ENCODE results near the gene COL8A2. TPM values are rescaled to one million over a fixed set of nuclear protein-coding genes. Genes with fewer than 3 reads are reported as not detected.

The COL8A2 gene
- polyA plus RNA-seq, 1 donor from 2014 or later, result not detected

- H3K36me3 Mint-ChIP-seq, result peaks cover 1% of the 10 kb centered on the region
- peaks cover 42 to 49% (median 45%) of the 10 kb centered on the region in 3 donors for H3K4me1 Mint-ChIP-seq
- no peaks in the 10 kb centered on the region for H3K9me3 Mint-ChIP-seq
- no peaks in the 10 kb centered on the region for H3K27me3 Mint-ChIP-seq
- peak overlapping the region in 3 of 4 donors; percentile 15 to 97 (median 55) for H3K4me3 Mint-ChIP-seq
- peak overlapping the region; percentile 73 to 94 (median 76) for H3K27ac Mint-ChIP-seq
Measured at GRCh38 chr1:36153476-36153875, 28.5 kb upstream of the COL8A2 start.

DNA sequence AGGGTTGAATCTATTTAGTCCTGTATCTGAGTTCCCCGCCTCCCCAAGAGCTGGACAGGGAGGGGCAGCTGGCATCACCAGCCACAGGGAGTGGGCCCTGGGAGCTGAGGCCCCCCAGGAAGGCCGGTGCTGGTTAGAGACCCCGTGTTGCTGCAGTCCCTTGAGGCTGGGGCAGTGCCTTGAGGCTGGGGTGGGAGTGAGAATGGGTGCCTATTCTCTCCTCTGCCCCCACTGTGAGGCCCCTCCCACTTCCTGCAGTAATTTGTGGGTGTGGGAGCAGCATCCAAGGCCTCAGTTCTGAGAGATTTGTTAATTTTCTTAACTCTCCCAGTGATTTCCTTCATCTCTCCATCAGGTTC is 26.8 kb upstream of the COL8A2 start:
- Mint-ChIP-seq H3K4me3 (peak overlapping the region in 3 of 4 donors; percentile 38 to 97 (median 57)), H3K27ac (peak overlapping the region; percentile 76 to 80 (median 77)), H3K36me3 (peaks cover 1% of the 10 kb centered on the region), H3K9me3 (no peaks in the 10 kb centered on the region), H3K27me3 (no peaks in the 10 kb centered on the region), H3K4me1 (peaks cover 38 to 42% (median 41%) of the 10 kb centered on the region in 3 donors)

GRCh38 chr1:36151134-36151844 is 26.3 kb upstream of the COL8A2 start:
- Mint-ChIP-seq H3K4me3 (peak overlapping the region; percentile 44 to 97 (median 88)), H3K9me3 (no peaks in the 10 kb centered on the region), H3K27me3 (no peaks in the 10 kb centered on the region), H3K36me3 (peaks cover 1% of the 10 kb centered on the region), H3K4me1 (peaks cover 38 to 42% (median 41%) of the 10 kb centered on the region in 3 donors), H3K27ac (peak overlapping the region; percentile 76 to 100 (median 94))

GRCh38 chr1:36150296-36151133 is 25.5 kb upstream of the COL8A2 start:
- Mint-ChIP-seq H3K4me1 (peaks cover 38 to 42% (median 41%) of the 10 kb centered on the region in 3 donors), H3K9me3 (no peaks in the 10 kb centered on the region), H3K27ac (peak overlapping the region; percentile 94 to 100 (median 100)), H3K27me3 (no peaks in the 10 kb centered on the region), H3K36me3 (peaks cover 1% of the 10 kb centered on the region), H3K4me3 (peak overlapping the region; percentile 97 to 100 (median 100))

DNA sequence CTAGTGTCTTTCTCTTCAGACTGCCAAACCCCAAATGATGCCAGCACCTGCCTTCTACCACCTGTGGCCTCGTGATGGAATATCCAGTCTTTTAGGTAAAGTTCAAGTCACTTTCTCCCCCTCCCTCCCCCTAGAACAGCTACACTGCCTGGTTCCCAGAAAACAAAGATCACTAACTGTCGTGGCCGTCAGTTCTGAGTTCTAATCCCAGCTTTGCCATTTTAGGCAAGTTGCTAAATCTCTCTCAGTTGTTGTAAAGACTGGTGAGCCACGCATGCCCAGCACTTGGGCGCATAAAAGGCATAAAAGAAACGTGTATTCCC is 24.9 kb upstream of the COL8A2 start:
- Mint-ChIP-seq H3K9me3 (no peaks in the 10 kb centered on the region), H3K4me1 (peaks cover 38 to 42% (median 41%) of the 10 kb centered on the region in 3 donors), H3K27me3 (no peaks in the 10 kb centered on the region), H3K27ac (peak overlapping the region; percentile 94 to 100 (median 100)), H3K4me3 (peak overlapping the region; percentile 97 to 100 (median 100)), H3K36me3 (peaks cover 1% of the 10 kb centered on the region)

DNA sequence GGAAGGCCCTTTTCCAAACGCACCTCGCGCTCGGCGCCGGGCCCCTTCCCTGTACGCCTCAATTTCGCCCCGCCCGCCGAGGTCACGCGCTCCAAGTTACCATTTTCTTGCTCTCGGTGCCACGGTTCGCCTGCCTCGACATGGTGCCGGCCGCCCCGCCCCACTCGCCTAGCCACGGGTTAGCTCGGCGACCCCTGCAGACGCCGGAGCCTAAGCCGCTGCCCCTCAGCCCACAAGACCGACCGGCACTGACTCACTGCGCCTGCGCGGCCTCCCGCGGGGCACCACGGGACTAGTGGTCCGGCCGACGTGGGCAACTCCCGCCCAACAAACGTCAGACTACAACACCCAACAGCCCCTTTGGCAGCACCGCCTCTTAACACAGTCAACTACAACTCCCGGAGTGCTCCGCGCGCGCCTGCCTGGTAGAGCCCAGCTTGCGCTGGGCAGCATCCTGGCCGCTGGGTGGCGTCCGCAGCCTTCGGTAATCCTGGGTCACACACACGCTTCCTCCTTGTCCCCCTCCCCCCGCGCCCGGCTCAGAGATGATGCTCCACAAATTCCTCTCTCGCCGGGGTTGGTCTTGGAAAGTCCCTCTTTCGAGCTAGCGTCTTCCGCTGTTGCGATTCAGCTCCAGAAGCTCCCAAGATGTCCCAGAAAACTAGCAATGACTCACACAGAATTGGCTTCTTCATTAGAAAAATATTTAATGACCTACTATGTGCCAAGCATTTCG is 24.4 kb upstream of the COL8A2 start, which contains the start of gene TRAPPC3:
Gene TRAPPC3 (minus strand): TSS at position 250 of the 736 bp plus-strand sequence. CDS start 108 bp downstream, at position 142.
- peaks cover 1% of the 10 kb centered on the region for H3K36me3 Mint-ChIP-seq
- H3K4me1 Mint-ChIP-seq, result peaks cover 37 to 40% (median 38%) of the 10 kb centered on the region in 3 donors
- peak within 1 kb of the TSS; percentile 94 to 100 (median 100) for H3K27ac Mint-ChIP-seq
- no peaks in the 10 kb centered on the region for H3K27me3 Mint-ChIP-seq
- no peaks in the 10 kb centered on the region for H3K9me3 Mint-ChIP-seq
- peak within 1 kb of the TSS; percentile 97 to 100 (median 100) for H3K4me3 Mint-ChIP-seq

- no peaks in the 10 kb centered on the region for H3K27me3 Mint-ChIP-seq
- peak overlapping the region; percentile 94 to 100 (median 100) for H3K27ac Mint-ChIP-seq
- peaks cover 36 to 41% (median 36%) of the 10 kb centered on the region in 3 donors for H3K4me1 Mint-ChIP-seq
- peaks cover 1% of the 10 kb centered on the region for H3K36me3 Mint-ChIP-seq
- H3K4me3 Mint-ChIP-seq, result peak overlapping the region; percentile 97 to 100 (median 100)
- H3K9me3 Mint-ChIP-seq, result no peaks in the 10 kb centered on the region
Measured at GRCh38 chr1:36148821-36149236, 23.8 kb upstream of the COL8A2 start.

DNA sequence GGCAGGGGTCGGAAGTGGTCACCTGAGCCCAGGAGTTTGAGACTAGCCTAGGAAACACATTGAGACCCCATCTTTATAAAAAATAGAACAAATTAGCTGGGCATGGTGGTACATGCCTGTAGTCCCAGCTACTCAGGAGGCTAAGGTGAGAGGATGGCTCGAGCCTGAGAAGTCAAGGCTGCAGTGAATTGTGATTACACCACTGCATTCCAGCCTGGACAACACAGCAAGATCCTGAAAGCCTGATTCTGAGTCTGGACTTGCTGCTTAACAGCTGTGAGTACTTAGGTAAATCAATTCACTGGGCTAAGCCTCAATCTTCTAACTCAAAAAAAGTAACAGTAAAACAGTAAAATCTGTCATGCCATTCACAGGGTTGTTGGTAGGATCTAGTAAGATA is 19.4 kb upstream of the COL8A2 start:
- Mint-ChIP-seq H3K36me3 (peaks cover 5% of the 10 kb centered on the region), H3K27me3 (no peaks in the 10 kb centered on the region), H3K9me3 (no peaks in the 10 kb centered on the region), H3K4me1 (peaks cover 28 to 34% (median 29%) of the 10 kb centered on the region in 3 donors), H3K27ac (no peak overlapping the region), H3K4me3 (peak overlapping the region in 1 of 4 donors; percentile 48)

GRCh38 chr1:36143424-36143823 is 18.4 kb upstream of the COL8A2 start:
- Mint-ChIP-seq H3K36me3 (peaks cover 4% of the 10 kb centered on the region), H3K9me3 (no peaks in the 10 kb centered on the region), H3K27ac (peak overlapping the region in 1 of 3 donors; percentile 67), H3K27me3 (no peaks in the 10 kb centered on the region), H3K4me1 (peaks cover 23 to 30% (median 25%) of the 10 kb centered on the region in 3 donors), H3K4me3 (peak overlapping the region in 2 of 4 donors; percentile 15 to 53)

DNA sequence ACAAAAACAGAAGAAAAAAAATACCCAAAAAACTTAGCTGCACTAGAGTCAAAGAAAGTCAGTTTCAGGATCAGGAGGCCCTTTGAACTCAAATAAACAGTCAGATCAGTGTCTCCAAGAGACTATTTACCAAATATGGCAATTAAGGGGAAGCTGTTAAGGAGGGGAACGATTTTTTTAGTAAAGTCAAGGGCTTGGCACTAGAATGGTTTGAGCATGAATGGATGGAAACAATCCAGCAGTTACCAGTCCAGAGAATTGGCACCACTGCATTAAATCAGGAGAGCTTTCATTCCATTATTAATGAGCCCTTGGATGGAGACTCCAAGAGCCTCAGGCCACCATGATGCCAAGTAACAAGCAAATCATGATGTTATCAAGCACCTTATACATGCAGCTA is 17.1 kb upstream of the COL8A2 start:
- no peak overlapping the region for H3K27ac Mint-ChIP-seq
- H3K27me3 Mint-ChIP-seq, result no peaks in the 10 kb centered on the region
- H3K4me3 Mint-ChIP-seq, result no peak overlapping the region
- no peaks in the 10 kb centered on the region for H3K9me3 Mint-ChIP-seq
- H3K36me3 Mint-ChIP-seq, result peaks cover 4% of the 10 kb centered on the region
- H3K4me1 Mint-ChIP-seq, result peaks cover 17 to 24% (median 18%) of the 10 kb centered on the region in 3 donors

GRCh38 chr1:36139521-36139920 is 14.5 kb upstream of the COL8A2 start:
- peaks cover 15 to 21% (median 18%) of the 10 kb centered on the region in 3 donors for H3K4me1 Mint-ChIP-seq
- no peaks in the 10 kb centered on the region for H3K27me3 Mint-ChIP-seq
- H3K9me3 Mint-ChIP-seq, result no peaks in the 10 kb centered on the region
- no peak overlapping the region for H3K27ac Mint-ChIP-seq
- H3K4me3 Mint-ChIP-seq, result no peak overlapping the region
- peaks cover 4% of the 10 kb centered on the region for H3K36me3 Mint-ChIP-seq

- H3K27me3 Mint-ChIP-seq, result no peaks in the 10 kb centered on the region
- H3K27ac Mint-ChIP-seq, result no peak overlapping the region
- H3K36me3 Mint-ChIP-seq, result no peaks in the 10 kb centered on the region
- peaks cover 8 to 11% (median 9%) of the 10 kb centered on the region in 3 donors for H3K4me1 Mint-ChIP-seq
- H3K4me3 Mint-ChIP-seq, result no peak overlapping the region
- no peaks in the 10 kb centered on the region for H3K9me3 Mint-ChIP-seq
Measured at GRCh38 chr1:36137776-36138175, 12.8 kb upstream of the COL8A2 start.

DNA sequence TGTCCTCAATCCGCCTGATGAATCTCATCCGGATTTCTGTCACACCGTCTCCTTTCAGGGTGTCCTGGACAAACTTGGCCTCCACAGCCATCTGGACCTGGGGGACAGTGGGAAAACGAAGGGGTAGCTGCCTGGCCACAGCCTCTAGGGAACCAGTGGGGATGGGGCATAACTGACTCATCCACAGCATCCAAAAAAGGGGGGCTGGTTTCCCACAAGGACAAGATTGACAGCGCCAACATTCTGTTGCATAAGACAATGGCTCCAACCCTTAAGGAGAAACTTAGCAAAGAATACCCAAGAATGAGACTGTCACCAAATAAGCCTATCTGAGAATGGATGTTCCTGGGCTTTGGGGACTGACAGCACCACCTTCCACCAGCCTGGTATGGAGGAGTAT is 12.2 kb upstream of the COL8A2 start:
- Mint-ChIP-seq H3K27ac (no peak overlapping the region), H3K4me3 (no peak overlapping the region), H3K4me1 (peaks cover 5 to 10% (median 9%) of the 10 kb centered on the region in 3 donors), H3K9me3 (no peaks in the 10 kb centered on the region), H3K36me3 (no peaks in the 10 kb centered on the region), H3K27me3 (no peaks in the 10 kb centered on the region)

DNA sequence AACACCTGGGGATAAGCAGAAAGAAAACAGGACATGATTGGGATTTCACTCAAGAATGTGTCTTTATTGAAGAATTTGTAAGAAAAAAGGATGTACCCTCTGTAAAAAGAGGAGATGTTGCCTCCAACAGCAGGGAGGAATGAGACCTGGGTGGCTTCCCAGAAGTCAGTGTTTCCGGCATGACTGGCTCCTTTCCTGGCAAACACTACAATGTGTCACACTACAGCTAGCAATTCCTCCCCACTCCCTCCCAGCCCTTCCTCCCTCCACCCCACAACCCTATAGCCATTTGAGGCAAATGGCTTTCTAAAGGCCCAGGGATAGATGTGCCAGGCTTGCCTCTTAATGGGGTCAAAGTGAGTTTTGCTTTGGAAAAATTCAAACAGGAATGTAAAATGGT is 11.5 kb upstream of the COL8A2 start:
- Mint-ChIP-seq H3K4me1 (peaks cover 0 to 6% (median 5%) of the 10 kb centered on the region in 3 donors), H3K4me3 (no peak overlapping the region), H3K27me3 (no peaks in the 10 kb centered on the region), H3K36me3 (no peaks in the 10 kb centered on the region), H3K9me3 (no peaks in the 10 kb centered on the region), H3K27ac (peak overlapping the region in 1 of 3 donors; percentile 47)

Measured in IgD-negative memory B cell (primary cell).